HUES6 (cell line): ENCODE data around the gene PSMB10.
A peak's percentile ranks its signal among the peaks of the same experiment; 100 is the strongest.
"Not testable (repeated sequence)": the region's sequence is repeated elsewhere in the genome, so short reads cannot be mapped to it uniquely, and the experiment has no call there.

ENCODE experiments used
- H3K27ac ChIP-seq: 2 replicates; pipeline ENCODE4 v1.7.0; 2013; ENCODE audit warnings: low read depth, mild to moderate bottlenecking, low read length, inconsistent platforms
- H3K27me3 ChIP-seq: 2 replicates; pipeline ENCODE4 v1.6.1; 2013; ENCODE audit warnings: low read length; ENCODE audit not compliant: control insufficient read depth, insufficient read depth
- H3K36me3 ChIP-seq: 2 replicates; pipeline ENCODE4 v1.6.1; 2013; ENCODE audit warnings: low read length; ENCODE audit not compliant: control insufficient read depth, insufficient read depth
- H3K4me1 ChIP-seq: 2 replicates; pipeline ENCODE4 v1.6.1; 2013; ENCODE audit warnings: low read length; ENCODE audit not compliant: control insufficient read depth, insufficient read depth
- H3K4me3 ChIP-seq: 2 replicates; pipeline ENCODE4 v1.5.1; 2013; ENCODE audit warnings: low read depth, low read length
- H3K9ac ChIP-seq: one replicate; pipeline ENCODE4 v1.6.1; 2013; ENCODE audit warnings: mild to moderate bottlenecking, low read length
- H3K9me3 ChIP-seq: 2 replicates; pipeline ENCODE4 v1.6.1; 2013; ENCODE audit warnings: low read depth, low read length; ENCODE audit not compliant: control insufficient read depth, insufficient read depth

Gene PSMB10

GRCh38 chr16:67939507-67940445 lies 3.1 kb upstream of the PSMB10 start:
- peaks cover 42% of the 10 kb centered on the region for H3K36me3 ChIP-seq
- no peak overlapping the region for H3K9ac ChIP-seq
- no peak overlapping the region for H3K4me3 ChIP-seq
- no peak overlapping the region for H3K27ac ChIP-seq
- H3K9me3 ChIP-seq = no peaks in the 10 kb centered on the region
- peaks cover 11% of the 10 kb centered on the region for H3K4me1 ChIP-seq
- no peaks in the 10 kb centered on the region for H3K27me3 ChIP-seq

- not testable (repeated sequence) for H3K27ac ChIP-seq, H3K27me3 ChIP-seq, H3K9me3 ChIP-seq, H3K4me3 ChIP-seq, H3K9ac ChIP-seq
- peaks cover 26% of the 10 kb centered on the region for H3K36me3 ChIP-seq
- H3K4me1 ChIP-seq = peaks cover 18% of the 10 kb centered on the region
Observed at GRCh38 chr16:67937713-67938112, 1.1 kb upstream of the PSMB10 start.

DNA sequence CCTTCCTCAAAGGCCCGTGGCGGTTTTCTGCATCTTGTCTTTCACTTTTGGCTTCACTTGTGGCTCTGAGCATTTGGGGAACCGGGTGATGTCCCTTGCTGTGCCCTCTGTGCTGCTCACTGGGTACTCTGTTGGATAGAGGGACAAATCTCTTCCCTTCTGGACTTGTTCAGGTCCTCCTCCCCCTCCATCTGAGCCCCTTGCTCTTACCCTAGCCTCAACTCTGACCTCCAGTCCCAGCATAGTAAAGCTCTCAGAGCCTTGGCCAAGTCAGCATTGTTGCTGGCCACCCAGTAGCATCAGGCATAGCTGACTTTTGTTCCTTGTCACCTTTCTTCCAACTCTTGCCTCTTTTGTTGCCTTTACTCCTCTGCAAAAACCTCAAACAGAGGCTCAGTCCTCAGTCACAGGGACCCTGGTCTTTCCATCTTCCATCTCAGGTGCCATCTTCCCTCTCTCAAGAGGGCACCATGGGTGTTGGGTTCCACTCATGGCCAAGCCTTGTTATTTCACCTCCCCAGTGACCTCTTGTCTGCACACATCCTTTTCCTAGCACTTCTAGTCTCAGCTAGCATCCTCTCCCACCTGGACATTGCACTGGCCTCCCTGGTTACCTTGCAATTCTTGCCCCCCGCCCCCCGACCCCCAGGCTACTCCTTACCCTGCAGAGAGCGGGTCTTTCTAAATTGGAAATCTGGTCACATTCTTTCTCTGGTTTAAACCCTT lies 393 bp upstream of the PSMB10 start:
- Histone ChIP-seq H3K4me1 (peaks cover 18% of the 10 kb centered on the region), H3K36me3 (peaks cover 23% of the 10 kb centered on the region), H3K27ac (peak overlapping the region; percentile 11; the same call in 1 of the 2 replicates), H3K9me3 (no peaks in the 10 kb centered on the region), H3K27me3 (no peaks in the 10 kb centered on the region), H3K4me3 (peak overlapping the region; percentile 93), H3K9ac (peak overlapping the region; percentile 89)

DNA sequence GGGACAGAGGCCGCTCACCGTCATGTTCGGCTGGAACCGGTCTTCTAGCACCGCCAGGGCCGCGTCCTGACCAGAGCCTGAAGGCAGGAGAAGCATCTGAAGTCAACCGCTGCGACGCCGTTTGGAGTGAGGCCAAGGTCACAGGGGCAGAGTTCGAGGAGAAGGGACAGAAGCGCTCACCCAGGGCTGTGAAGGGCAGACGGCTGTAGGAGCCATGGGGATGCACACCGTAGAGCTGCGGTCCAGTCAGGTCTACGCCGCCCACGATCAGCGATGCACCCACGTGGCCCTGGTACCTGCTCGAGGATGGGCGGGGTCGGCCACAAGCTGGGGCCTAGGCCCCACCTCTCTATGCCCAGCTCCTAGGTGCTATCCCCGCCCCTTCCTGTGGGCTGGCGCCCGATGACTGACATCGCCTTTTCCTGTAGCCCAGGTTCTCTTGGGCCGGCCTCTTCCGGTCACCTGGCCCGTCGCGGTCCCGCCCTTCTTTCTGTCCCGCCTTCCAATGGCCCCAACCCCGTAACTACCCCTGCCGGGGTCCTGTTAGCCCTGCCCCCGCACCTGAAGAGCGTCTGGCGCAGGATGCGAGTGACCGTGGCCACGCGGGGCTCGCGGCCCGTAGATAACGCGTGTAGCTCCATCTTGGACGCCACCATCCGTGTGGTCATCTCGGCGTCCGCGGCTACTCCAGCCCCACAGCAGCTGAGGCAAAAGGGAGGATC lies 1.1 kb downstream of the PSMB10 start:
- H3K4me1 ChIP-seq = peaks cover 18% of the 10 kb centered on the region
- H3K36me3 ChIP-seq = peaks cover 18% of the 10 kb centered on the region
- peak overlapping the region; percentile 89 for H3K9ac ChIP-seq
- H3K9me3 ChIP-seq = no peaks in the 10 kb centered on the region
- H3K4me3 ChIP-seq = peak overlapping the region; percentile 93
- no peaks in the 10 kb centered on the region for H3K27me3 ChIP-seq
- peak overlapping the region; percentile 11 for H3K27ac ChIP-seq

DNA sequence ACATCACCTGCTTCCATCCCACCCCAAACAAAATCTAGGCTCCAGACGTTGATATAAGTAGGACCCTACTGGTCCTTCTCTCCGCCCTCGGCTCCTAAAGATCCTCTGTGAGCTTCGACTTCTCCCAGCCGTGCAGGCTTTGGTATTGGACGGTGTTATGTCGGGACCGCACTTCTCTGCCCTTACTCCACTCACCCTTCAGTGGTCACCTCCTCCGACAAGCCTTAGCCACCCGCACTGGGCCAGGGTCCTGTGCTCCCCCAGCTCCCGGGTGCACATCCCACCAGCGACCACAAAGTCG lies 1.6 kb downstream of the PSMB10 start:
- H3K36me3 ChIP-seq = peaks cover 18% of the 10 kb centered on the region
- H3K4me3 ChIP-seq = peak overlapping the region; percentile 93
- H3K27ac ChIP-seq = no peak overlapping the region
- H3K9me3 ChIP-seq = no peaks in the 10 kb centered on the region
- peak overlapping the region; percentile 50 for H3K9ac ChIP-seq
- no peaks in the 10 kb centered on the region for H3K27me3 ChIP-seq
- H3K4me1 ChIP-seq = peaks cover 18% of the 10 kb centered on the region

DNA sequence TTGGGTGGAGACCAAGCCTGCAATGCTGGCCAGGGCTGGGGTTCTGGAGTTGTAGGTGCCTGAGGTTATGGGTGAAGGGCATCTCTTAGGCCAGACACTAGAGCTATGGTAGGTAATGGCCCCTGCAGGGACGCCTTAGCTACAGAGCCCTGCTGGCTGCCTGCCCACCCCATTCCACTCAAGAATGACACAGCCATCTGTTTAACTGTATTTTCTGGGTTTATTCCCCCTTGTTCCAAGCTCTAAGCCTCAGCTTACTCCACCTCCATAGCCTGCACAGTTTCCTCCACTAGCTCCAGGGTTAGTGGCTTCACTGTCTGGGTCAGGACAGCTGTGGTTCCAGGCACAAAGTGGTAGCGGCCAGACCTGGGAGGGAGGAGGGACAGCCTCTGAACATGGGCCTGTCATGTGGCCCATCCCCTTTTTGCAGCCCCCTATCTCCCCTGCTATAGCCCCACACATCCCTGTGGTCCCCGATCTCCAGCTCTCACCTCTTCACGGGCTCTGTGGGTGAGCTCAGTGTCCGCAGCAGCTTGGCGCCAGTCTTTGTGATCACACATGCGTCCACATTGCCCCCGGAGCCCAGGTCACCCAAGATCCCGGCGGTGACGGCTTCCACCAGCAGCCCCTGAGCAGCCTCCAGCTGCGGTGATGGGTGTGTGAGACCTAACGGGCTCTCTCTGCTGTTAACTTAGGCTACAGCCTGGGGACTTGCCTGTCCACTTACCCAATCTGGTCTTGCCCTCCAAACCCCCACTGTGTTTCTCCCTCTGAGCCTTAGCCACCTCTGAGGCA lies 2.1 kb downstream of the PSMB10 start:
- peaks cover 17% of the 10 kb centered on the region for H3K36me3 ChIP-seq
- no peak overlapping the region for H3K27ac ChIP-seq
- H3K9ac ChIP-seq = peak overlapping the region; percentile 50

DNA sequence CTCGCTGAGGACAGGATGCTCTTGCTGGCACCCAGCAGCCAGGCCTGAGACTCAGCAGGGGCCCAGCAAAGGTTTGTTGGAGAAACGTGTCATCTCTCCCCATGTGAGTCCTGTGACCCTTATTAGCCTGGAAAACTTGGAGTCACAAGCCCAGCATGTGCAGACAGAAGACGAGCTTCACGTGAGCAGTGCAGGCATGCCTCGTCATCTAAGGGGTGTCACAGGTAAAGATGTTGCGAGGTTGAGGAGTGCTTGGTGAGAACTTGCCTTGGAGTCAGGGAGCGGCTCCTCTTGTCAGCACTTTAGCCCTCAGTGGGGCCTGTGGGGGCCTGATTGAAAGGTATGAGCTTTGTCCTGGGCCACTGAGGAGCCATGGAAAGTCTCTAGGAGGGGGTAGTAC lies 2.8 kb downstream of the PSMB10 start:
- Histone ChIP-seq H3K9me3 (no peaks in the 10 kb centered on the region), H3K36me3 (peaks cover 20% of the 10 kb centered on the region), H3K4me3 (no peak overlapping the region), H3K27ac (no peak overlapping the region), H3K27me3 (no peaks in the 10 kb centered on the region), H3K4me1 (peaks cover 18% of the 10 kb centered on the region), H3K9ac (no peak overlapping the region)

More for the DNA sequence above, 2.1 kb downstream of the PSMB10 start:
- Histone ChIP-seq H3K9me3 (no peaks in the 10 kb centered on the region), H3K4me3 (peak overlapping the region; percentile 93), H3K27me3 (no peaks in the 10 kb centered on the region), H3K4me1 (peaks cover 18% of the 10 kb centered on the region)

DNA sequence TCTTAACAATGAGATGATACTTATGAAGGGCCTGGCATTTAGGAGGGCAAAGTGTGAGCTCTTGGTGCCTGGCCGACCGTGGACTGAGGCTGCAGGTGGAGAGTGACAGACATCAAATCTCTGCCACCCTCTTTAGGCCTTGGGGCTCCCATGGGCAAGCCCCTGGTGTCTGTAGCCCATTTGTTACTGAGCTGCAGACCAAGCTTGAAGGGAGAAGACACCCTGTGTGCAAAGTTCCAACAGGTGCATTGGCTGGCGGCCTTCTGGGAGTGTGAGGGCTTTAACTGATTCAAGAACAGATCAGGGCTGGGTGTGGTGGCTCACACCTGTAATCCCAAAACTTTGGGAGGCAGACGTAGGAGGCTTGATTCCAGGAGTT lies 4.2 kb downstream of the PSMB10 start:
- Histone ChIP-seq H3K36me3 (peaks cover 27% of the 10 kb centered on the region), H3K4me1 (peaks cover 18% of the 10 kb centered on the region), H3K27ac (no peak overlapping the region), H3K9me3 (no peaks in the 10 kb centered on the region), H3K9ac (no peak overlapping the region), H3K27me3 (no peaks in the 10 kb centered on the region), H3K4me3 (no peak overlapping the region)

- Histone ChIP-seq H3K9ac (no peak within 1 kb of the TSS), H3K4me1 (peaks cover 14% of the 10 kb centered on the region), H3K36me3 (peaks cover 29% of the 10 kb centered on the region)
Observed at GRCh38 chr16:67931712-67932461, 4.8 kb downstream of the PSMB10 start, which contains the start of gene CTRL. TSS of gene CTRL (minus strand) at chr16:67931862. CDS start at chr16:67931852, 10 bp downstream.

GRCh38 chr16:67930678-67931211 lies 5.9 kb downstream of the PSMB10 start:
- Histone ChIP-seq H3K27me3 (no peaks in the 10 kb centered on the region), H3K36me3 (peaks cover 29% of the 10 kb centered on the region), H3K4me3 (no peak overlapping the region), H3K4me1 (peaks cover 19% of the 10 kb centered on the region), H3K27ac (no peak overlapping the region), H3K9me3 (no peaks in the 10 kb centered on the region), H3K9ac (no peak overlapping the region)

More at GRCh38 chr16:67931712-67932461, 4.8 kb downstream of the PSMB10 start, which contains the start of gene CTRL:
- H3K27ac ChIP-seq = no peak within 1 kb of the TSS
- no peaks in the 10 kb centered on the region for H3K9me3 ChIP-seq
- no peak within 1 kb of the TSS for H3K4me3 ChIP-seq
- no peaks in the 10 kb centered on the region for H3K27me3 ChIP-seq
